ENCODE results near the gene ANKRD61.

The ANKRD61 gene

GRCh38 chr7:6026011-6026819 is 5.0 kb upstream of the ANKRD61 start:
- peak; percentile 69 for DNase-seq (ENCODE audit: low spot score)

GRCh38 chr7:6026820-6027311 is 4.3 kb upstream of the ANKRD61 start:
- no peak for TF ChIP-seq CTCF (IDR thresholded peaks at IDR 0.05; ENCODE audit: extremely low read depth, missing control alignments)
- peak; percentile 12 for DNase-seq (ENCODE audit: low spot score)

More at GRCh38 chr7:6026011-6026819, 5.0 kb upstream of the ANKRD61 start:
- TF ChIP-seq CTCF (IDR thresholded peaks at IDR 0.05; ENCODE audit: extremely low read depth, missing control alignments), result no peak

- TF ChIP-seq CTCF (IDR thresholded peaks at IDR 0.05; ENCODE audit: extremely low read depth, missing control alignments), result no peak
- no peak for DNase-seq (ENCODE audit: low spot score)
These were observed 3.3 kb upstream of the ANKRD61 start for GRCh38 chr7:6027806-6028365.

- no peak for DNase-seq (ENCODE audit: low spot score)
- TF ChIP-seq CTCF (IDR thresholded peaks at IDR 0.05; ENCODE audit: extremely low read depth, missing control alignments), result no peak
These were observed 2.6 kb upstream of the ANKRD61 start for GRCh38 chr7:6028563-6028962.

GRCh38 chr7:6031567-6031966 is 391 bp downstream of the ANKRD61 start:
- TF ChIP-seq CTCF (IDR thresholded peaks at IDR 0.05; ENCODE audit: extremely low read depth, missing control alignments), result no peak
- no peak for DNase-seq (ENCODE audit: low spot score)

GRCh38 chr7:6032167-6032566 is 991 bp downstream of the ANKRD61 start:
- no peak for TF ChIP-seq CTCF (IDR thresholded peaks at IDR 0.05; ENCODE audit: extremely low read depth, missing control alignments)
- no peak for DNase-seq (ENCODE audit: low spot score)

- TF ChIP-seq CTCF (IDR thresholded peaks at IDR 0.05; ENCODE audit: extremely low read depth, missing control alignments), result no peak
- no peak for DNase-seq (ENCODE audit: low spot score)
These were observed 1.5 kb downstream of the ANKRD61 start for GRCh38 chr7:6032641-6033040.
